Measurements from ENCODE around the gene C5orf58.

Gene C5orf58

GRCh38 chr5:170217831-170218230 is 15.0 kb upstream of the C5orf58 start:
- DNase-seq (ENCODE audit: extremely low read depth, insufficient read length), result no peak
- no peak for TF ChIP-seq CTCF (IDR thresholded peaks at IDR 0.05; ENCODE audit: insufficient read depth, low read length, poor library complexity, severe bottlenecking)

GRCh38 chr5:170218726-170219125 is 14.1 kb upstream of the C5orf58 start:
- no peak for TF ChIP-seq CTCF (IDR thresholded peaks at IDR 0.05; ENCODE audit: insufficient read depth, low read length, poor library complexity, severe bottlenecking)
- H3K4me3 ChIP-seq (replicated peaks; ENCODE audit: low read depth, low read length), result no peak overlapping the region
- peaks cover 1% of the 10 kb centered on the region; the same call in 1 of the 2 replicates for H3K27me3 ChIP-seq (replicated peaks; ENCODE audit: control insufficient read depth, insufficient read depth, low read length)
- H3K36me3 ChIP-seq (ENCODE audit: control insufficient read depth, insufficient read depth, low read length), result no peaks in the 10 kb centered on the region
- no peak for DNase-seq (ENCODE audit: extremely low read depth, insufficient read length)

More at GRCh38 chr5:170217831-170218230, 15.0 kb upstream of the C5orf58 start:
- Histone ChIP-seq H3K36me3 (ENCODE audit: control insufficient read depth, insufficient read depth, low read length) (no peaks in the 10 kb centered on the region), H3K27me3 (replicated peaks; ENCODE audit: control insufficient read depth, insufficient read depth, low read length) (peaks cover 1% of the 10 kb centered on the region; the same call in 1 of the 2 replicates), H3K4me3 (replicated peaks; ENCODE audit: low read depth, low read length) (no peak overlapping the region)

GRCh38 chr5:170219615-170220014 is 13.2 kb upstream of the C5orf58 start:
- TF ChIP-seq CTCF (IDR thresholded peaks at IDR 0.05; ENCODE audit: insufficient read depth, low read length, poor library complexity, severe bottlenecking), result no peak

GRCh38 chr5:170220191-170220590 is 12.6 kb upstream of the C5orf58 start:
- no peak for TF ChIP-seq CTCF (IDR thresholded peaks at IDR 0.05; ENCODE audit: insufficient read depth, low read length, poor library complexity, severe bottlenecking)
- DNase-seq (ENCODE audit: extremely low read depth, insufficient read length), result no peak
- Histone ChIP-seq H3K36me3 (ENCODE audit: control insufficient read depth, insufficient read depth, low read length) (no peaks in the 10 kb centered on the region), H3K27me3 (replicated peaks; ENCODE audit: control insufficient read depth, insufficient read depth, low read length) (peaks cover 1% of the 10 kb centered on the region; the same call in 1 of the 2 replicates), H3K4me3 (replicated peaks; ENCODE audit: low read depth, low read length) (no peak overlapping the region)

More at GRCh38 chr5:170219615-170220014, 13.2 kb upstream of the C5orf58 start:
- Histone ChIP-seq H3K4me3 (replicated peaks; ENCODE audit: low read depth, low read length) (no peak overlapping the region), H3K27me3 (replicated peaks; ENCODE audit: control insufficient read depth, insufficient read depth, low read length) (peaks cover 1% of the 10 kb centered on the region; the same call in 1 of the 2 replicates), H3K36me3 (ENCODE audit: control insufficient read depth, insufficient read depth, low read length) (no peaks in the 10 kb centered on the region)
- DNase-seq (ENCODE audit: extremely low read depth, insufficient read length), result no peak

- peak; percentile 16 for TF ChIP-seq CTCF (IDR thresholded peaks at IDR 0.05; ENCODE audit: insufficient read depth, low read length, poor library complexity, severe bottlenecking)
- Histone ChIP-seq H3K4me3 (replicated peaks; ENCODE audit: low read depth, low read length) (no peak overlapping the region), H3K27me3 (replicated peaks; ENCODE audit: control insufficient read depth, insufficient read depth, low read length) (peaks cover 1% of the 10 kb centered on the region; the same call in 1 of the 2 replicates), H3K36me3 (ENCODE audit: control insufficient read depth, insufficient read depth, low read length) (no peaks in the 10 kb centered on the region)
- DNase-seq (ENCODE audit: extremely low read depth, insufficient read length), result no peak
Observed at GRCh38 chr5:170221327-170221741, 11.5 kb upstream of the C5orf58 start.

GRCh38 chr5:170223360-170223759 is 9.4 kb upstream of the C5orf58 start:
- DNase-seq (ENCODE audit: extremely low read depth, insufficient read length), result no peak
- peaks cover 1% of the 10 kb centered on the region; the same call in 1 of the 2 replicates for H3K27me3 ChIP-seq (replicated peaks; ENCODE audit: control insufficient read depth, insufficient read depth, low read length)
- no peak overlapping the region for H3K4me3 ChIP-seq (replicated peaks; ENCODE audit: low read depth, low read length)
- no peak for TF ChIP-seq CTCF (IDR thresholded peaks at IDR 0.05; ENCODE audit: insufficient read depth, low read length, poor library complexity, severe bottlenecking)
- H3K36me3 ChIP-seq (ENCODE audit: control insufficient read depth, insufficient read depth, low read length), result no peaks in the 10 kb centered on the region
